ENCODE data around the gene ZC3H4.

Gene ZC3H4

DNA sequence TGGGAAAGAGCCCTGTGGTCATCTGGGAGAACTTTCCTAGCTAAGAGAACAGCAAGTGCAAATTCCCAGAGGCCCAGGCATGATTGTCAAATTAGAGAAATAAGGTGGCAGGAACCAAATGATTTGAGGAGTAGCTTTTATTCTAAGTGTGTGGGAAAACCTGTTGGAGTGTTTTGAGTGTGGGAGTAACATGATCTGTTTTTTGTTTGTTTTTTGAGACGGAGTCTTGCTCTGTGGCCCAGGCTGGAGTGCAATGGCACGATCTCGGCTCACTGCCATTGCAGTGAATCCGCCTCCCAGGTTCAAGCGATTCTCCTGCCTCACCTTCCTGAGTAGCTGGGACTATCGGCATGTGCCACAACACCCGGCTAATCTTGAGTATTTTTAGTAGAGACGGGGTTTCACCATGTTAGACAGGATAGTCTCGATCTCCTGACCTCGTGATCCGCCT, 19.5 kb upstream of the ZC3H4 start:
- DNase-seq (ENCODE audit: low read depth in 3 of 3), result no peak

DNA sequence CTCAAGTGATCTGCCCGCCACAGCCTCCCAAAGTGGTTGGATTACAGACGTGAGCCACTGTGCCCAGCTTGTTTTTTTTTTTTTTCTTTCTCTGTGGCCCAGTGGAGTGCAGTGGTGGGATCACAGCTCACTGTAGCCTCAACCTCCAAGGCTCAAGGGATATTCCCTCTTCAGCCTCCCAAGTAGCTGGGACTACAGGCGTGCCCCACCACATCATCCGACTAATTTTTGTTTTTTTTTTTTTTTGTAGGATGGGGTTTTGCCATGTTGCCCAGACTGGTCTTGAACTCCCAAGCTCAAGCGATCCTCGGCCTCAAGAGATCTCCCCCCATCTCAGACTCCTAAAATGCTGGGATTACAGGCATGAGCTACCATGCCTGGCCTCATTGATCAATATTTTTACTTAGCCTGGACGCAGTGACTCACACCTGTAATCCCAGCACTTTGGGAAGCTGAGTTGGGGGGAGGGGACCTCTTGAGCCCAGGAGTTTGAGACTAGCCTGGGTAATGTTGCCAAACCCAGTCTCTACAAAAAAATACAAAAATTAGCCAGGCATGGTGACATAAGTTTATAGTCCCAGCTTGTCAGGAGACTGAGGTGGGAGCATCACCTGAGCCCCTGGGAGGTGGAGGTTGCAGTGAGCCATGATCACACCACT, 18.7 kb upstream of the ZC3H4 start:
- DNase-seq (ENCODE audit: low read depth in 3 of 3), result no peak

DNA sequence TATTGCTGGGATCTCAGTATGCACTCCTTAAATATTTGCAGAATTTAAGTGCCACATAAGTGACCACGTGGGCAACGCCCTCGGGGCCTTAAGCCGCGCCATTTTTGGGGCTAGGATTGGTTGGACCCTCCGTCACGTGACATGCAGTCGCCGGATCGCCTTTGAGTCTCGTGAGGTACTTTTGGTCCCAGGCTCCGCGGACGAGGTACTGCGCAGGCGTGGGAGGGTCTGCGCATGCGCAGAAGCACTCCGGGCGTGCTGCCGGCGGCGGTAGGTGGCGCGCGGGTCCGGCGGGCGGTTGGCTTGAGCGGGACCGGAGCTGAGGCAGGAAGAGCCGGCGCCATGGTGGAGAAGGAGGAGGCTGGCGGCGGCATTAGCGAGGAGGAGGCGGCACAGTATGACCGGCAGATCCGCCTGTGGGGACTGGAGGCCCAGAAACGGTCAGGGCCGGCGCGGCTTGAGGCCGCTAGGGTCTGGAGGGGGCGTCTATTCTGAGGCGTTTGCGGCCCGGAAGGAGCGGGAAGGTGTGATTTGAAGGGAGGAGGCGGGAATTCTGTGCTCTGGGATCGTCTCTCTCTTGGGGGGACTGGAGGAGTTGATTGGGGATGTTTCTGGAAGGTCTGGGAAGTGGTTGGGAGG, 17.1 kb upstream of the ZC3H4 start, which contains the start of gene SAE1:
SAE1 (plus strand) TSS at position 247 of the 639 bp plus-strand sequence; CDS start at position 343, 96 bp downstream.
- peak; percentile 84 to 100 (median 94) for DNase-seq (ENCODE audit: low read depth in 3 of 3)

DNA sequence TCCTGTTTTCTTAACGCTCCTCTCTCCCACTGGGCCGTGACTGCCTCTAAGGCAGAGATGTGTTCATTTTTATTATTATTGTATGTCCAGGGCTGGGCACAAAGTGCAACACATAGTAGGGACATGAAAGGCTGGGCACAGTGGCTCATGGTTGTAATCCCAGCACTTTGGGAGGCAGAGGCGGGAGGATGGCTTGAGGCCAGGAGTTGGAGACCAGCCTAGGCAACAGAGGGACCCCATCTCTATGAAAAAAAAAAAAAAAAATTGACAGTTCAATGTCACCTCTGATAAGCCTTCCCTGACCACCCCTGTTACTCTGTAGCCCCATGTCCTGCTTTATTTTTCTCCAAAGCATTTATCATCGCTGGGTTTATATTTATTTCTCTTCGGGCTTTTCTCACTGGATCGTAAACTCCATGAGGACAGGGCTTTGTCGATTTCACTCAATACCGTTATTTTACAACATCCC, 16.6 kb upstream of the ZC3H4 start:
- DNase-seq (ENCODE audit: low read depth in 3 of 3), result no peak

DNA sequence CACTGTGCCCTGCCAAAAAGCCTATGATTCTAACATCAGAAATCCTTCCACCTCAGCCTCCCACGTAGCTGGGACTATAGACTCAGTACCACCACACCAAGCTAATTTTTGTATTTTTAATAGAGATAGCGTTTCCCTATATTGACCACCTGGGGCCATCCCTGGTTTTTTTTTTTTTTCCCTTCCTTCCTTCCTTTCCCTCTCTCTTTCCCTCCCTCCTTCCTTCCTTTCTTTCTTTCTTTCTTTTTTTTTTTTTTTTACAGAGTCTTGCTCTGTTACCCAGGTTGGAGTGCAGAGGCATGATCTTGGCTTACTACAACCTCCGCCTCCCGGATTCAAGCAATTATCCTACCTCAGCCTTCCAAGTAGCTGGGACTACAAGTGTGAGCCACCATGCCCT, 16.0 kb upstream of the ZC3H4 start:
- no peak for DNase-seq (ENCODE audit: low read depth in 3 of 3)

DNA sequence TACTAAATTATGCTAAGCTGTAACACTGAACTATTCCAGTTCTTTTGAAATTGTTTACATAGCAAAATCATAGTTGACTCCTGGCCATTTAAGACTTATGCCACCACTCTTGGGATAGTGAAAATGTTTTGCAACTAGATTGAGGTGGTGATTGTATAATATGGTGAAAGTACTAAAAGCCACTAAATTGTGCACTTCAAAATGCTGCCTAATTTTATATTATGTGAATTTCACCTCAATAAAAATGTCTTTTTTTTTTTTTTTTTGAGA, 12.0 kb upstream of the ZC3H4 start:
- DNase-seq (ENCODE audit: low read depth in 3 of 3), result no peak

DNA sequence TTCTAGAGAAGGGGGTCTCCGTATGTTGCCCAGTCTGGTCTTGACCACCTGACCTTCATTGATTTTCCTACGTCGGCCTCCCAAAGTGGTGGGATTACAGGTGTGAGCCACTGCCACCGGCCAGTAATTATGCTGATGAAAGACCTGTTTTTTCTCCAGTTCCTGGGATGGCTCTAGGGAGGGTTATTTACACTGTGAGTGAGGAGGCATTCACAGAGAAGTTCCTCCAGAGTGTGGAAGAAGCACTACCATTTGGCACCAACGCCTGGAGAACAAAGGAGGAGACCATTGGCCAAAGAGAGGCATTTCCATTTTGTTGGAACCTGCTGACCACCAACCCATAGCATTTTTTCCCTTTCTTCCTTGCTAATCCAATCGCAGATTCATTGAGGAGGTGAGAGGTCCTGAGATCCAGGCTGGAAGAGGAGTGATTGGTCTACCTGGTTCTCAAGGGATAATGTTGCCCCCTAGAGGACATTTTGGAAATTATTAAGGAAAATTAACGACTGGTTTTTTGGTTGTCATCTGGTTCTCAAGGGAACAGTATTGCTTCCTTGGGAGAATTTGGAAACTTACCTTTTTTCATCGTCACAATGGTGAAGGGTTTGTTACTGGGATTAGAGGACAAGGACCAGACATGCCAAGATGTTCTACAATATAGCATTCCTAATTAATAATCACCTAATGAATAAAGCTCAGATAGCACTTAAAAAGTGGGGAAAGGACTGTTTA, 11.5 kb upstream of the ZC3H4 start:
- DNase-seq (ENCODE audit: low read depth in 3 of 3), result no peak

DNA sequence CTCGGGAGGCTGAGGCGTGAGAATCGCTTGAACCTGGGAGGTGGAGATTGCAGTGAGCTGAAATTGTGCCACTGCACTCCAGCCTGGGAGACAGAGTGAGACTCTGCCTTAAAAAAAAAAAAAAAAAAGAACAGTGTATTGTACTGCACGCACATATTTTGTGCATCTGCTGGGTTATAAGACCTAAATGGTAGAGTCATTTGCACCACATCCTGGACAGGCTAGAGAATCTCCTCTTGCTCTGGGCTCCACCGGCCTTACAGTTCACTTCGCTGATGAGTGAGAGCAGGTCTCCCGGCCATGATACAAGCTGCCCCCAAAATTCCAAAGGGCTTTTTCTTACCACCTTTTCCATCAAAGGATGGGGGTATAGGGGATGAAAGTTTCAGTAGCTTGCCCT, 9.8 kb upstream of the ZC3H4 start:
- no peak for DNase-seq (ENCODE audit: low read depth in 3 of 3)

DNA sequence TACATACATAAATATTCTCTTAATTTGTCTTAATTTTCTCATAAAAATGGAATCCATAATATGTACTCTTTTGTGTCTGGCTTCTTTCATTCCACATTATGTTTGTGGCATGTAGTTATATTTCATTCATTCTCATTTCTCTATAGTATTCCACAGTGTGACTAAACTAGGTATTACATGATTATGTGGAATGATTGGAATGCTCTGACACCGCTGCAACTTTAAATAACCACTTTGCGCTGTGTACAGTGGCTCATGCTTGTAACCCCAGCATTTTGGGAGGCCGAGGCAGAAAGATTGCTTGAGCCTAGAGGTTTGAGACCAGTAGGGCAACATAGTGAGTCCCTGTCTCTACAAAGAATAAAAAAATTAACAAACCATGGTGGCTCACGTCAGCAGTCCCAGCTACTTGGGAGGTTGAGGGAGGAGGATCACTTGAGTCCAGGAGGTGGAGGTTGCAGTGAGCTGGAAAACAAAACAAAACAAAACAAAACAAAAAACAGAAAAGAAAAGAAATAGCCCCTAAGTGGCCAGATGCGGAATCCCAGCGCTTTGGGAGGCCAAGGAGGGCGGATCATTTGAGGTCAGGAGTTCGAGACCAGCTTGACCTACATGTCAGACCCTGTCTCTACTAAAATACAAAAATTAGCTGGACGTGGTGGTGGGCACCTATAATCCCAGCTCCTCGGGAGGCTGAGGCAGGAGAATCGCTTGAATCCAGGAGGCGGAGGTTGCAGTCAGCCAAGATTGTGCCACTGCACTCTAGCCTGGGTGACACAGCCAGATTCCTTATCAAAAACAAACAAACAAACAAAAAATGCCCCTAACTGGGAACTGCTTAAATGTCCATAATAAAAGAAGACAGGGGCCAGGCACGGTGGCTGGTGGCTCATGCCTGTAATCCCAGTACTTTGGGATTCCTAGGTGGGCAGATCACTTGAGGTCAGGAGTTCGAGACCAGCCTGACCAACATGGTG, 9.1 kb upstream of the ZC3H4 start:
- no peak for DNase-seq (ENCODE audit: low read depth in 3 of 3)

DNA sequence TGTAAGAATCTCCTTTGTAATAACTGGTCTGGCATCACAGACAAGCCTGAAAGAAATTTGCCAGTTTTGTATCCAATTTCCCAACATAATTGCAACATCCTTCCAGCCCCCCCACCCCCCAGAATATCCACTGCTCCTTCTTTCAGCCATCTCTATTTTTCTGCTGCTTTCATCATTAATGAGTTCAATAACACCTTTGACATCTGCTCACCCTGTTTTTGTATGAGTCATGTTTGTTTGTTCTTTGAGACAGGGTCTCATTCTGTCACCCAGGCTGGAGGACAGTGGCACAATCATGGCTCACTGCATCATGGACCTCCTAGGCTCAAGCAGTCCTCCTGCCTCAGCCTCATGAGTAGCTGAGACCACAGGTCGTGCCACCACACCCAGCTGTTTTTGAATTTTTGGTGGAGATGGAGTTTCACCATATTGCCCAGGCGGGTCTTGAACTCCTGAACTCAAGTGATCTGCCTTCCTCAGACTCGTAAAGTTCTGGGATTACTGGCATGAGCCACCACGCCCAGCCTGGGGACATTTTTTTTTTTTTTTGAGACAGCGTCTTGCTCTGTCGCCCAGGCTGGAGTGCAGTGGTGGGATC, 7.0 kb upstream of the ZC3H4 start:
- DNase-seq (ENCODE audit: low read depth in 3 of 3), result no peak

DNA sequence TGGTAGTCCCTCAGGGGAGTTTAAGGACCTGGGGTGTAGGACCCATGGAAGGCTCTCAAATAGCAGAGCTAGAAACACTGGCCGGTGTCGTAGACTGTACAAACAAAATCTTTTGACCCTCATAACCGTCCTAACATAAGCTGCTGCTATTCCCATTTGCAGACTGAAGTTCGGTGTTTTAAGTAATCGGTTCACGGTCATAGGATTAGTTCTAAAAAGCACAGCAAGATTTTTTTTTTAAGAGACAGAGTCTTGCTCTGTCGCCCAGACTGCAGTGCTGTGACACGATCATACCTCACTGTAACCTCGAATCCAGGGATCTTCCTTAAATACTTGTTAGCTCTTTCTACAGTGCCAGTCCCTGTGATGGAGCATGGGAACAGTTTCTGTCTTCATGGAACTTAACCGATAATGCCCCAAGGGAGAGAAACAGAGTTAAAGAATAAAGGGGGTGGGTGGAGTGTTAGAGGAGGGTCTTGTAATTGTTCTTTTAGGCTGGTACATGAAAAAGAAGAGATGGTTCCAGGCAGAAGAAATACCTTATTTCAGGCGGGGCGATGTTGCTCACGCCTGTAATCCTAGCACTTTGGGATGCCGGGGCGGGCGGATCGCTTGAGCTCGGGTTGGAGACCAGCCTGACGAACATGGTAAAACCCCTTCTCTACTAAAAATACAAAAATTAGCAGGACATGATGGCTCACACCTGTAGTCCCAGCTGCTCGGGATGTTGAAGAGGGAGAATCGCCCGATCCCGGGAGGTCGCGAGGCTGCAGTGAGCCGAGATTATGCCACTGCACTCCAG, 475 bp upstream of the ZC3H4 start:
- no peak for DNase-seq (ENCODE audit: low read depth in 3 of 3)

DNA sequence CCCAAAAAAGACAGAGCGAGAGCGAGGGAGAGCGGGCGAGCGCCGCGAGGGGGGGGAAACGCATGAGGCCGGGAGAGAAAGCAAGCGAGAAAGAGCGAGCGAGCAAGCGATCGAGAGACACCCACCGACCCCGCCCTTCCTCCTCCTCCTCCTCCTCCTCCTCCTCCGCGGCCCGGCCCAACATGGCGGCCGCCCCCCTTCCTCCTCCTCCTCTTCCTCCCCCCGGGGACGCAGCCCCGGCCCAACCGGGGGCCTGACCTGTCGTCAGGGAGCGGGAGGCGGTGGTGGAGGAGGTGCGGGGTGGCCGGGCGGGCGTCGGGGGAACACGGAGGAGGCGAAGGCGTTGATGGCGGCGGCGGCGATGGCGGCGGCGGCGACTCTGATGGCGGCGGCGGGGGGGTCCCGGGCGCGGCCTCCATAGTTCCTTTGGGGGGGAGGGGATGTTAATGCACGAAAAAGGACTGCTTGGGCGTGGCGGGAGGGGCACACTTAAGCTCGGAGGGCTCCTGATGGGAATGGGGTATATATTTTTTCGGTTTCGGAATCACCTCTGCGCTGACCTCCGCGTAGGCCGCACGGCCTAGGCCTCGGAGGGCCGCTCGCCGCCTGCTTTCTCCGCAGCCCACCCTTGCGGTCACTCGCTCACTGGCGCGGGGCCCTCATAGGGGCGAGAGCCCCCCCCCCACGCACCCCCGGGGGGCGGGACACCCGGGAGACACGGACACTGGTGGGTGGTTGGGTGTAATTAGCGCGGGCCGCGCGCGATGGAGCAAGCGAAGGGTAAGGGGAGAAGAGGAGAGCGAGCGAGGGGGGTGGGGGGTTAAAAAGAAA, 1.2 kb downstream of the ZC3H4 start:
- DNase-seq (ENCODE audit: low read depth in 3 of 3), result peak; percentile 60 to 87 (median 73)

DNA sequence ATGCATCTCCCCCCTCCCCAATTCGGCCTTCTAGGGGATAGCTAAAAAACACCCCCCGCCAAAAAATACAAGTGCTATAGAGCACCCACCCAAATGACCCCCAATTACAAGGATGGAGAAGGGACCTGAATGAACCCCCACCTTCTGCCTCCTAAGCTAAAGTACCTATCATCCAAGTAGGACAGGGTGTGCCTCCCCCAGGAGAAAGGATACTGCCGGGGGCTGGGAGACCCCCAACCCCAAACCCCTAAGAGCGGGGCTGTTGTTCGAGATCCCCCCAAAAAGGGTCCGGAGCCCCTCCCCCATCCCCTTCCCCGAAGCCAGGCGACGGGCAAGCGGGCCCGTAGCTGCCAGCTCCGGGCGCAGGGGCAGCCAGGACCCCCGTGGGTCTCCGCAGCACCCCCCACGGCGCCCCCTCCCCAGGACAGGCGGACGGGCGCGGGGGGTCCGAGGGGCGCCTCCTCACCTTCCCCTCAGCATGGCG, 1.9 kb downstream of the ZC3H4 start:
- no peak for DNase-seq (ENCODE audit: low read depth in 3 of 3)

DNA sequence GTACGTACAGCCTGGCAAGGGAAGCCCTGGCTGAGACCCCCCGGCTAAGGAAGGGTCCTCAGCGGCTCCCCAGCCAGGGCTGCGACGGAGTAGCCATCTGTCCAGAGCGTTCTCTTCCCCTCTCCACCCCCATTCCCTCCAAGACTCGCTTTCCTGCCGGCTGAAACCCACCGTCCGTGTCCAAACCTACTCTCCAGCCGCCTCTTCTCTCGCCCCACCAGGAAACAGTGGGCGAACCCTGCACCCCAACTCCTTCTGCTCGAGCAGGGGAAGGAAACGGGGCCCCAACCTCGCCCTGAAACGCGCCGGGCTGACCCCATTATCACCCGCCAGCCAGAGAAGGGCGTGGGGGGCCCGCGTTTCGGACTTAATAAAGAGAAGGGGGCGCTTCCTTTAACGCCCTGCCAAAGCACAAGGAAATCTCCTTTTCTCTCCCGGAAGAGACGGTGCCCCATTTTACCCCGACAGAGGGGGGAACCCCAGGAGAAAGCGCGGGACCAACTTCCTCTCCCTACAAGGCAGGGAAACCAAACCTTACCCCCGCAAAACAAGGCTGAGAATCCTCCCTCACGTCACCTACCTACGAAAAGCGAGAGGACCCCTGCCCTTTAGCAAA, 2.5 kb downstream of the ZC3H4 start:
- no peak for DNase-seq (ENCODE audit: low read depth in 3 of 3)

DNA sequence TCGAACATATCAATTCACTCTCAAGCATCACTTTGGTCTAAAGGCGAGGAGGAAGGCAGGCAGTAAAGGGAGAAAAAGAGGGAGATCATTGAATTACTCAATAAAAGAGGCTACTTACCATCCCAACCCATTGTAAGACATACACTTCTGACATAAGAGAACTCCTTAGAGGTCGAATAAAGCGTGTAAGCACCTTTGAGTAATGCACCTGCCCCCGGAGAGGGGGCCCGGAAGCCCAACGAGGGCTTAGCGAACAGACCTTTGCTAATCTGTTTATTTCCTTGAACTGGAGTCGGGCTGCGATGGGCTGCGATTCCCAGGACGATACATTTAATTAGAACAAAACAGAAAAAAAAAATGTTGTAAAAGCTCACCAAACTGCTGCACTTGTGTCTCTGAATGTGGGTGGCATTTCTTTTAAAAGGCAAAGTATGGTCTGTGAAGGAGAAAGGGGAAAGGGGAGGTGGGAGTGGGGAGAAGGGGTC, 3.0 kb downstream of the ZC3H4 start:
- no peak for DNase-seq (ENCODE audit: low read depth in 3 of 3)

DNA sequence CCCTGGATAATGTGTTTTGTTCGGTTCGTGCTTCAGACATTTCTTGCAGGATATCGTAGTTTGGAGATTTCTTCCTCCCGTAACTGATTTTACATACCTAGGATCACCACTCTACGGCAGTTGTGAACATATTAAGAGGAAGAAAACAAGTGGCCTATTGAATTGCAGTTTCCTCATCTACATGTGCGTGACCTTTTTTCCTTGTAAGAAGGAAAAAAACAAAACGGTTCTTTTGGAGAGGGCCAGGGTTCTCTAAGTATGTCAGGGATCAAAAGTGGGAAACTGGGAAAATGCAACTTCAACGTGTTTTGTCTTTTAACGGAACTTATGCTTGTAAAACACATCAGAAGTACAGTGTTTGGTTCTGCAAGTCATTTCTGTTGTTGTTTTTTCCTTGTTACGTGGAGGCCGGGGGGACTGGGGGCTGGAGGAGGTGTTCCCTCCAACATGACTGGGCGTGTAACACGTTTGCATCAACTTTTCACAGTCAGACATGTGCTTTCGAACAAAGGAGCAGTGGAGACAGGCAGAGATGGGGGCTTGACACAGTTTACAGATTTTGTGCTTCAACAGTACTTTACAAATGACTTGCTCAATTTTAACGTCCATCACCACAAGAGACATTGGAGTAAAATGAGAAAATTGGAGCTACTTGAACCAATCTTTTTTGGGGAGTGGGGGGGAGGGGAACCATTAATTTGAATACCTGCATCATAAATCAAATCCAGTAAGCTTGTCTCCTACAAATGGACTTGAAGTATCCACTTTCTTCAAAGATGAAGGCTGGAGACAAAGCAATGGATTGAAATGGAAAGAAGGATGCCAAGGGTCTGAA, 3.8 kb downstream of the ZC3H4 start:
- DNase-seq (ENCODE audit: low read depth in 3 of 3), result peak; percentile 47 to 59 (median 57)

DNA sequence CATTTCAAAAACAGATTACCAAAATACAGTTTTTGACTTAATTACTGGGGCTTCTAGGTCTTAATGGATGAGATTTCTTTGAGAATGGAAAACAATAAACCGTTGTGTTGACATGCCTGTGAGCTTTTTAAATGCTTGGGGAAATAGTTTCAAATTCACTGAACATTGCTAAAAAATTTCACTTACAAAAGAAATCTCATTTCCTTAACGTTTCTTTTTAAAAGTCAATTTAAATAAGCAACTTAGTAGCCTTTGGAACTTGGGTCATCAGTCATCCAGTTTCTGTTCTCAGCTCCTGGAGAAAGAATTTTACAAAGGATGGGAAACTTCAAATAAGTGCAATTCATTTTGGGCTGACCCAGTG, 4.4 kb downstream of the ZC3H4 start:
- DNase-seq (ENCODE audit: low read depth in 3 of 3), result no peak

Measured in stimulated activated CD4-positive, alpha-beta T cell treated with anti-CD3 and anti-CD28 coated beads, TNF-alpha, amount 100 ng/mL, for 48 hours (primary cell).